GM20000 (cell line): Measurements from ENCODE around the gene SENP6.

Experiments used
- DNase-seq: peaks from one replicate; pipeline ENCODE4 v3.0.0; 2012; ENCODE audit warnings: low spot score
- TF ChIP-seq, protein P1 (sequence below): IDR thresholded peaks from 2 replicates; pipeline ENCODE4 v1.5.1; 2012; ENCODE audit warnings: mild to moderate bottlenecking, control low read depth; ENCODE audit errors: extremely low read depth, missing control alignments

Gene SENP6

DNA sequence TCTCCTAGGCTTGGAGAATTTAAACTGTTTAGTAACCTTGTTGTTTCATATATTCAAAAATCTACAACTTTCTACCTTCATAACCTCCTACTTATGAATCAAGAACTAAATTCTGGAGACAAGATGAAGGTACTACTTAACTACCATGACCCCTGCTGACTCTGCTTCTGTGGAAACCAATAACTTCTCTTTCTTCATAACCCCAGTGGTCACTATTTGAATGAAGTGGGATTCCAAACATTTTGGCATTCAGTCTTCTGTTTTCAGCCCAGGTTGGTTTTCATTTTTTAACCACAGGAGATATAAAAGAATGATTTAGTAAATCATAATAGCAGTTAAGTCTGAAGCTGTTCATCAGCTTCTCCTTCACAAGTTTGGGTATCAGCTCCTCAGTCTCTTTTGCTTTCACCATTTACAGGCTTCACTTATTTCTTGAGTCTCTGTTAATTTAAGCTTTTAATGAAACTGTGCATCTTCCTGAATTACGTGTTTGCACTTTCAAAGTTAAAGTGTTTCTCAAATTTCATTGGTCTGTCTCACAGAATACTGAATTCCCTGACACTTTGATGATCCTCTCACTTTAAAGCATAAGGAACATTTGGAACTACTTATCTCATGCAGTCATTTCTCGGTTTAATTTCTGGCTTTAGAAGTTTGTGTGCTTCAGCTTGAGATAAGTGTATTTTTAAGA, 9.5 kb downstream of the SENP6 start:
- no peak for DNase-seq
- TF ChIP-seq, protein P1, sequence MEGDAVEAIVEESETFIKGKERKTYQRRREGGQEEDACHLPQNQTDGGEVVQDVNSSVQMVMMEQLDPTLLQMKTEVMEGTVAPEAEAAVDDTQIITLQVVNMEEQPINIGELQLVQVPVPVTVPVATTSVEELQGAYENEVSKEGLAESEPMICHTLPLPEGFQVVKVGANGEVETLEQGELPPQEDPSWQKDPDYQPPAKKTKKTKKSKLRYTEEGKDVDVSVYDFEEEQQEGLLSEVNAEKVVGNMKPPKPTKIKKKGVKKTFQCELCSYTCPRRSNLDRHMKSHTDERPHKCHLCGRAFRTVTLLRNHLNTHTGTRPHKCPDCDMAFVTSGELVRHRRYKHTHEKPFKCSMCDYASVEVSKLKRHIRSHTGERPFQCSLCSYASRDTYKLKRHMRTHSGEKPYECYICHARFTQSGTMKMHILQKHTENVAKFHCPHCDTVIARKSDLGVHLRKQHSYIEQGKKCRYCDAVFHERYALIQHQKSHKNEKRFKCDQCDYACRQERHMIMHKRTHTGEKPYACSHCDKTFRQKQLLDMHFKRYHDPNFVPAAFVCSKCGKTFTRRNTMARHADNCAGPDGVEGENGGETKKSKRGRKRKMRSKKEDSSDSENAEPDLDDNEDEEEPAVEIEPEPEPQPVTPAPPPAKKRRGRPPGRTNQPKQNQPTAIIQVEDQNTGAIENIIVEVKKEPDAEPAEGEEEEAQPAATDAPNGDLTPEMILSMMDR: no peak

DNA sequence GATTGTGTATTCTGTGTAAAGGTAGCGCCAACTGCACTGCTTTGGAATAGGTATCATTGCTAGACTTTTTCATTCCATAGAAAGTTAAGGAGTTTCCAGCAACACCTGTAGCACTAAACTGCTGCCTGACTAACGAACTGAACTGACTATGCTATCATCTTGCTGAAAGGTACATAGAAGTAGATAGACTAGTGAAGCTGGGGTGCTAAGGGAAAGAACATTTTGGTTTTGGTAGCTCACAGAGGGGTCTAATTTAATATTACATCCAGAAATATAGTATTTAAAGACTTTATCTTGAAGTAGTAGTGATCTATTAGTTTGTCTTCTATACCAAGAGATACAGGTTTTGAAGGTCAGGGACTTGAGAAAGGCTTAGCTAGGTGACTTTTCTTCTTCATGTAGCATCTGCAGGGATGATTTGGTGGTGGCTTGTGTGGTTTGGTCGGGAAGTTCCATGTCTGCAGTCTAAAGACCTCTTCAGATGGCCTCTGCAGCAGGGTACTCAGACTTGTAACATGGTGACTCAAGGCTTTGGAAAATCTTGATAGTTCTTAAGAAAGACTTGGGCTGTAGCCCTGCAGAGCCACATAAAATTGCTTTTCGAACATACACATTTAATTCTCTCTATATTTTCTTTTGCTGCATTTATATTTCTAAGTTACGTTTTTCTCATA, 10.2 kb downstream of the SENP6 start:
- DNase-seq: no peak
- TF ChIP-seq, protein P1: no peak

DNA sequence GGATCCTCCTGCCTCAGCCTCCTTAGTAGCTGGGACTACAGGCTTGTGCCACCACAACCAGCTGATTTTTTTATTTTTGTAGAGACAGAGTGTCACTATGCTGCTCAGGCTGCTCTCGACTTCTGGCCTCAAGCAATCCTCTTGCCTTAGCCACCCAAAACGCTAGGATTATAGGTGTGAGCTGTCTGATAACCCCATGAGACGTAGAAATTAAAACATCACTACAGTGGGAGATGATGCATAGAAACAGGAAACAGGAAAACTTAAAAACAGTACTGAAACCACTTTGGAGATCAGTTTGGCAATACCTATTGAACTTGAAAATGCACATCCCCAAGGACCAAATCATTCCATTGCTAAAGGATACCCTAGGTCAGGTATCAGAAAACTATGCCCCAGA, 10.8 kb downstream of the SENP6 start:
- no peak for DNase-seq
- TF ChIP-seq, protein P1: no peak

DNA sequence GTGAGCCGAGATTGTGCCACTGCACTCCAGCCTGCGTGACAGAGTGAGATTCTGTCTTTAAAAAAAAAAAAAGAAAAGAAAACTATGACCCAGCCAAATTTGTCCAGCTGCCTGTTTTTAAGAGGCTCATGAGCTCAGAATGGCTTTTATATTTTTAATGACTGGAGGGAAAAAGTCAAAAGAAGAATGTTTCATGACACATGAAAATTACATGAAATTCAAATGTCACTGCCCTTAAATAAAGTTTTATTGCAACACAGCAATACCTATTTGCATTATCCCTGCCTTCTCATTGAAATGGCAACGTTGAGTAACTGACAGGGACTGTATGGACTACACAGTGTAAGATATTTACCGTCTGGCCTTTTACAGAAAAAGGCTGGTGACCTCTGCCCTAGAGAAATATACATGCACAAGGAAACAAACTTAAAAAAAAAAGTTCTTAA, 11.4 kb downstream of the SENP6 start:
- DNase-seq: no peak
- TF ChIP-seq, protein P1: no peak

DNA sequence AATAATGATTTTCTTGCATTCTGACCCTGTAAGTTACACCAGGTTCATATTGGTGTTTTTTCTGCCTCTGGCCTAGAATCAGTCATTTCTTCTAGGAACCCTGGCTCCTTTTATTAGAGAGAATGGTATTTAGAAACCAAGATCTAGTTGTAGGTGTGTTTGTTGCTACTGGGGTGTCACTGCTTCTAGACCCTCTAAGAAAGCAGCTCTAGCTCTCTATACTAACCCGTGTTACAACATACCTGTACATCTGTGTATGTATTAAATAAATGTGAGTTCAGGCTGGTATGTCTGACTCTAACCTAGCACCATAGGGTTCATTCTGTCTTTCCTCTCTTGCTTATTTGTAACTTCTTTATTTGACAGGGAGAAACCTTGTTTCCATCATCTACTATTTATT, 16.8 kb downstream of the SENP6 start:
- TF ChIP-seq, protein P1: no peak

DNA sequence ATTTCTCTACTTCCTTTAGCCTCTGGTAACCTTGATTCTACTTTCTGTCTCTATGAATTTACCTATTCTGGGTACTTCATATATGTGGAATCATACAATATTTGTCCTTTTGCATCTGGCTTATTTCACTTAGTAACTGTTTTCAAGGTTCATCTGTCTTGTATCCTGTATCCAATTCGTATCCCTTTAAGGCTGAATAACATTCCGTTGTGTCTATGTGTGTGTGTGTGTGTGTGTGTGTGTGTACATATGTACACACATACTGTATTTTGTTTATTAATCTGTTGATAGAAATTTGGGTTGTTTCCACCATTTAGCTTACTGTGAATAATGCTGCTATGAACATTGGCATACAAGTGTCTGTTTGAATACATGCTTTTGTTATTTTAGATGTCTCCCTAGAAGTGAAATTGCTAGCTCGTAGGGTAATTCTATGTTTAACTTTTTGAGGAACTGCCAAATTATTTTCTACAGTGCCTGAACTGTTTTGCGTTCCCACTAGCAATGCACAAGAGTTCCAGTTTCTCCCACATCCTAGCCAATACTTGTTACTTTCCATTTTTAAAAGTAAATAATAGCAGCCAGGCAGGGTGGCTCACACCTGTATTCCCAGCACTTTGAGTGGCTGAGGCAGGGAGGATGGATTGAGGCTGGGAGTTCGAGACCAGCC, 17.7 kb downstream of the SENP6 start:
- TF ChIP-seq, protein P1: no peak
- DNase-seq: no peak

More for the DNA sequence above, 16.8 kb downstream of the SENP6 start:
- DNase-seq: no peak
